HepG2 (cell line): ENCODE results near the gene CCDC142. TPM values are rescaled to one million over a fixed set of nuclear protein-coding genes. Genes with fewer than 3 reads are reported as not detected.

Source experiments
- ATF7 ChIP-seq, 2 experiments: fragments of 450-650 bp in 1 of 2; sonication (generic) in 1 of 2; formaldehyde crosslinking in 1 of 2; IDR thresholded peaks; 2 replicates each; pipeline versions ENCODE4 v1.4.0 to v1.6.1; 2016 to 2020; ENCODE audit warnings: antibody characterized with exemption in 1 of 2, mild to moderate bottlenecking in 1 of 2, missing genetic modification reagents in 1 of 2
- E2F2 ChIP-seq: sonication (generic); formaldehyde crosslinking; IDR thresholded peaks from 2 replicates; pipeline ENCODE4 v1.4.0; 2020; ENCODE audit warnings: missing genetic modification reagents, borderline replicate concordance
- KMT2B ChIP-seq: IDR thresholded peaks from 2 replicates; pipeline ENCODE4 v1.6.1; 2016; ENCODE audit warnings: missing genetic modification reagents, missing compliant biosample characterization
- NR1H2 ChIP-seq: sonication (generic); formaldehyde crosslinking; IDR thresholded peaks from 2 replicates; pipeline ENCODE4 v1.8.1; 2022; ENCODE audit warnings: low read depth, missing genetic modification reagents, borderline replicate concordance
- PPARG ChIP-seq: conservative IDR thresholded peaks from 2 replicates; pipeline ENCODE4 v1.6.1; 2016; ENCODE audit warnings: missing biosample characterization, missing genetic modification reagents
- RARA ChIP-seq: IDR thresholded peaks from 2 replicates; pipeline ENCODE4 v1.6.1; 2016; ENCODE audit warnings: missing genetic modification reagents, missing compliant biosample characterization
- SOX6 ChIP-seq, 2 experiments: fragments of 450-650 bp in 1 of 2; sonication (generic) in 1 of 2; formaldehyde crosslinking in 1 of 2; IDR thresholded peaks; 2 replicates each; pipeline versions ENCODE4 v1.4.0 to v1.6.1; 2017 to 2020; ENCODE audit warnings: antibody characterized with exemption in 1 of 2, mild to moderate bottlenecking in 1 of 2, missing genetic modification reagents in 1 of 2
- SP2 ChIP-seq: sonication (generic); formaldehyde crosslinking; IDR thresholded peaks from 2 replicates; pipeline ENCODE4 v1.5.1; 2020; ENCODE audit warnings: mild to moderate bottlenecking, missing genetic modification reagents
- ZFP90 ChIP-seq: sonication (generic); formaldehyde crosslinking; IDR thresholded peaks from 2 replicates; pipeline ENCODE4 v1.8.0; 2022; ENCODE audit warnings: missing genetic modification reagents, mild to moderate bottlenecking, inconsistent platforms, borderline replicate concordance
- ZMYM2 ChIP-seq: sonication (generic); formaldehyde crosslinking; IDR thresholded peaks from 2 replicates; pipeline ENCODE4 v1.8.0; 2022; ENCODE audit warnings: mild to moderate bottlenecking, missing genetic modification reagents
- ZNF101 ChIP-seq: sonication (generic); formaldehyde crosslinking; IDR thresholded peaks from 2 replicates; pipeline ENCODE4 v1.4.0; 2020; ENCODE audit warnings: mild to moderate bottlenecking, low read depth, missing genetic modification reagents, borderline replicate concordance
- ZNF180 ChIP-seq: sonication (generic); formaldehyde crosslinking; IDR thresholded peaks from 2 replicates; pipeline ENCODE4 v1.4.0; 2020; ENCODE audit warnings: low read depth, missing genetic modification reagents, borderline replicate concordance
- ZNF337 ChIP-seq: sonication (generic); formaldehyde crosslinking; IDR thresholded peaks from 2 replicates; pipeline ENCODE4 v1.5.1; 2020; ENCODE audit warnings: missing genetic modification reagents, low read depth, mild to moderate bottlenecking, borderline replicate concordance
- ZNF441 ChIP-seq: sonication (generic); formaldehyde crosslinking; IDR thresholded peaks from 2 replicates; pipeline ENCODE4 v1.7.0; 2021; ENCODE audit warnings: missing genetic modification reagents, borderline replicate concordance
- ZNF709 ChIP-seq: sonication (generic); formaldehyde crosslinking; IDR thresholded peaks from 2 replicates; pipeline ENCODE4 v1.5.0; 2020; ENCODE audit warnings: mild to moderate bottlenecking, missing genetic modification reagents
- ZNF775 ChIP-seq: sonication (generic); formaldehyde crosslinking; IDR thresholded peaks from 2 replicates; pipeline ENCODE4 v1.4.0; 2020; ENCODE audit warnings: missing genetic modification reagents, mild to moderate bottlenecking, moderate library complexity, borderline replicate concordance
- polyA plus RNA-seq, 8 experiments: library from polyadenylated mRNA; depleted of rRNA in 3 of 8; stranded (reverse) in 7 of 8; unstranded in 1 of 8; fragments of >200 nt; fragmentation: Illumina TruSeq in 4 of 8; extraction: Trizol in 4 of 8; gene quantifications; 2 replicates each; pipeline versions ENCODE4 v1.2.1 to v1.2.3, GENCODE V29; 2011 to 2016; ENCODE audit warnings: low read depth in 4 of 8, missing spikeins in 1 of 8, mixed read lengths in 1 of 8; ENCODE audit not compliant: insufficient read depth in 1 of 8
- total RNA-seq, 5 experiments: library from RNA; depleted of rRNA; stranded (reverse); fragments of >200 nt; fragmentation: Illumina TruSeq; extraction: Trizol; gene quantifications; 2 replicates each; pipeline ENCODE4 v1.2.3, GENCODE V29; 2016; ENCODE audit warnings: low read depth in 1 of 5
- TF ChIP-seq, protein P1 (sequence below): sonication (generic); formaldehyde crosslinking; IDR thresholded peaks from 2 replicates; pipeline ENCODE4 v1.4.0; 2020; ENCODE audit warnings: missing genetic modification reagents
- TF ChIP-seq, protein P2 (sequence below): sonication (generic); formaldehyde crosslinking; IDR thresholded peaks from 2 replicates; pipeline ENCODE4 v1.5.1; 2020; ENCODE audit warnings: missing genetic modification reagents, mild to moderate bottlenecking, borderline replicate concordance
- TF ChIP-seq, protein P3 (sequence below): sonication (generic); formaldehyde crosslinking; IDR thresholded peaks from 2 replicates; pipeline ENCODE4 v1.8.0; 2022; ENCODE audit warnings: mild to moderate bottlenecking, missing genetic modification reagents, moderate library complexity

CCDC142 gene
- total and polyA plus RNA-seq, 2 of the 13 experiments (the other 11 are each of a cell fraction or from before 2014, with no cell fraction given): 14.7 to 30.4 TPM

DNA sequence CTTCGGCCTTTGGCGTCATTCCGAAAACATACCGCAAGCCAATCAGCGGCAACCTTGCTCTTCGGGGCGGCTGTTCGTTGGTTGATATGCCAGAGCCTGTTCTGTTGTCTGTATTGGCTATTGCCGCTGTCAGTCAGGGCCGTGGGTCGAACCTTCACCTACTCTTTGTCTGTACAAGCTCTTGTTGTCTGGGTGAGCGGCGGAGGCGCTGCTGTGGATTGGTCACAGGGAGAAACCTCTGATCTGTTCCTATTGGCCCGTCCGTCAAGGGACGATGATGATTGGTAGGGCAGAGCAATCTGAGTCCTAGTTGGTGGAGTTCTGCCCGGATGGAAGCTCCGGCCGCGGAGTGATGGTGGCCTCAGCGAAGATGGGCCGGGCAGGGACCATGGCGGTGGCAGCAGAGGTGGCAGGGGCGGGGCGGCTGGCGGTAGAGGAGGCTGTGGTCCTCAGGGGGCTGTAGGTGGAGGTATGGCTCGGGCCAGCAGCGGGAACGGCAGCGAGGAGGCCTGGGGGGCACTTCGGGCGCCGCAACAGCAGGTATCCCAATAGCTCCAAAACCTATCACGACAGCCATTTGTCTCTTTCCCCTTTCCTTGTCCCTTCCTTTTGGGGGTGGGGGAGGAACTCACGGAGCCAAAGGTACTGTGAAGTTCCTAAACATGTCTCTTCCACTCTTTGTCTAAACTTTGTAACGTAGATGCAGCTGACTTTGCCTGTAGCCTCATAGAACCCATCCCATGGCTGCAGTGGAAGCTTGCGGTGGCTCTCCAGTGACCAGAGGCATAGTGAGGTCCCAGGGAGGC is 24.5 kb downstream of the CCDC142 start, which contains the start of gene WBP1 (continued):
- TF ChIP-seq E2F2 (CRISPR knock-in tag) (no peak), NR1H2 (CRISPR knock-in tag) (no peak), RARA (CRISPR knock-in tag) (0 out of 2 replicates have a peak, but pooled peaks have one; percentile 10), ZNF441 (no peak), KMT2B (CRISPR knock-in tag) (no peak), ZNF101 (CRISPR knock-in tag) (no peak), ZNF337 (CRISPR knock-in tag) (no peak), ZNF775 (CRISPR knock-in tag) (0 out of 2 replicates have a peak, but pooled peaks have one; percentile 75), PPARG (CRISPR knock-in tag) (peak; percentile 95), ZNF180 (no peak), ZNF709 (CRISPR knock-in tag) (no peak), SP2 (peak; percentile 95), SOX6 (IDR thresholded peaks at IDR 0.05) (no peak), SOX6 (CRISPR knock-in tag; IDR thresholded peaks at IDR 0.05) (no peak; the same call in 1 of the 2 replicates), ATF7 (IDR thresholded peaks at IDR 0.05) (no peak), ATF7 (CRISPR knock-in tag; IDR thresholded peaks at IDR 0.05) (no peak), ZMYM2 (CRISPR knock-in tag) (no peak), ZFP90 (CRISPR knock-in tag) (no peak)
- TF ChIP-seq, protein P1, sequence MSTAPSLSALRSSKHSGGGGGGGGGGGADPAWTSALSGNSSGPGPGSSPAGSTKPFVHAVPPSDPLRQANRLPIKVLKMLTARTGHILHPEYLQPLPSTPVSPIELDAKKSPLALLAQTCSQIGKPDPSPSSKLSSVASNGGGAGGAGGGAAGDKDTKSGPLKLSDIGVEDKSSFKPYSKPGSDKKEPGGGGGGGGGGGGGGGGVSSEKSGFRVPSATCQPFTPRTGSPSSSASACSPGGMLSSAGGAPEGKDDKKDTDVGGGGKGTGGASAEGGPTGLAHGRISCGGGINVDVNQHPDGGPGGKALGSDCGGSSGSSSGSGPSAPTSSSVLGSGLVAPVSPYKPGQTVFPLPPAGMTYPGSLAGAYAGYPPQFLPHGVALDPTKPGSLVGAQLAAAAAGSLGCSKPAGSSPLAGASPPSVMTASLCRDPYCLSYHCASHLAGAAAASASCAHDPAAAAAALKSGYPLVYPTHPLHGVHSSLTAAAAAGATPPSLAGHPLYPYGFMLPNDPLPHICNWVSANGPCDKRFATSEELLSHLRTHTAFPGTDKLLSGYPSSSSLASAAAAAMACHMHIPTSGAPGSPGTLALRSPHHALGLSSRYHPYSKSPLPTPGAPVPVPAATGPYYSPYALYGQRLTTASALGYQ (CRISPR knock-in tag): no peak
- TF ChIP-seq, protein P2, sequence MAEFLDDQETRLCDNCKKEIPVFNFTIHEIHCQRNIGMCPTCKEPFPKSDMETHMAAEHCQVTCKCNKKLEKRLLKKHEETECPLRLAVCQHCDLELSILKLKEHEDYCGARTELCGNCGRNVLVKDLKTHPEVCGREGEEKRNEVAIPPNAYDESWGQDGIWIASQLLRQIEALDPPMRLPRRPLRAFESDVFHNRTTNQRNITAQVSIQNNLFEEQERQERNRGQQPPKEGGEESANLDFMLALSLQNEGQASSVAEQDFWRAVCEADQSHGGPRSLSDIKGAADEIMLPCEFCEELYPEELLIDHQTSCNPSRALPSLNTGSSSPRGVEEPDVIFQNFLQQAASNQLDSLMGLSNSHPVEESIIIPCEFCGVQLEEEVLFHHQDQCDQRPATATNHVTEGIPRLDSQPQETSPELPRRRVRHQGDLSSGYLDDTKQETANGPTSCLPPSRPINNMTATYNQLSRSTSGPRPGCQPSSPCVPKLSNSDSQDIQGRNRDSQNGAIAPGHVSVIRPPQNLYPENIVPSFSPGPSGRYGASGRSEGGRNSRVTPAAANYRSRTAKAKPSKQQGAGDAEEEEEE (CRISPR knock-in tag): no peak
- TF ChIP-seq, protein P3, sequence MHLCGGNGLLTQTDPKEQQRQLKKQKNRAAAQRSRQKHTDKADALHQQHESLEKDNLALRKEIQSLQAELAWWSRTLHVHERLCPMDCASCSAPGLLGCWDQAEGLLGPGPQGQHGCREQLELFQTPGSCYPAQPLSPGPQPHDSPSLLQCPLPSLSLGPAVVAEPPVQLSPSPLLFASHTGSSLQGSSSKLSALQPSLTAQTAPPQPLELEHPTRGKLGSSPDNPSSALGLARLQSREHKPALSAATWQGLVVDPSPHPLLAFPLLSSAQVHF (CRISPR knock-in tag): no peak
